Measurements from ENCODE around the gene ZNG1F. TPM values are rescaled to one million over a fixed set of nuclear protein-coding genes. Genes with fewer than 3 reads are reported as not detected.
"Not testable (repeated sequence)": the region's sequence is repeated elsewhere in the genome, so short reads cannot be mapped to it uniquely, and the experiment has no call there.

ZNG1F gene
- total and polyA plus RNA-seq, 3 experiments from 2014 or later = 1.9 to 11.5 (median 7.9) TPM

- H3K27ac Mint-ChIP-seq; H3K36me3 ChIP-seq (ENCODE audit: insufficient read depth, low read length); H3K4me3 ChIP-seq (ENCODE audit: low read length); H3K27me3 ChIP-seq (ENCODE audit: insufficient read depth, low read length, poor library complexity, severe bottlenecking); H3K27ac ChIP-seq (ENCODE audit: low read depth, low read length); H3K27me3 Mint-ChIP-seq; H3K4me1 Mint-ChIP-seq; H3K4me3 Mint-ChIP-seq; H3K4me1 ChIP-seq (ENCODE audit: insufficient read depth, low read length); H3K9me3 ChIP-seq (ENCODE audit: low read length); H3K9me3 Mint-ChIP-seq; POLR2A ChIA-PET; H3K36me3 Mint-ChIP-seq; CTCF ChIA-PET; DNase-seq: not testable (repeated sequence)
These were observed 94.1 kb downstream of the ZNG1F start for GRCh38 chr9:41095060-41095459.

DNA sequence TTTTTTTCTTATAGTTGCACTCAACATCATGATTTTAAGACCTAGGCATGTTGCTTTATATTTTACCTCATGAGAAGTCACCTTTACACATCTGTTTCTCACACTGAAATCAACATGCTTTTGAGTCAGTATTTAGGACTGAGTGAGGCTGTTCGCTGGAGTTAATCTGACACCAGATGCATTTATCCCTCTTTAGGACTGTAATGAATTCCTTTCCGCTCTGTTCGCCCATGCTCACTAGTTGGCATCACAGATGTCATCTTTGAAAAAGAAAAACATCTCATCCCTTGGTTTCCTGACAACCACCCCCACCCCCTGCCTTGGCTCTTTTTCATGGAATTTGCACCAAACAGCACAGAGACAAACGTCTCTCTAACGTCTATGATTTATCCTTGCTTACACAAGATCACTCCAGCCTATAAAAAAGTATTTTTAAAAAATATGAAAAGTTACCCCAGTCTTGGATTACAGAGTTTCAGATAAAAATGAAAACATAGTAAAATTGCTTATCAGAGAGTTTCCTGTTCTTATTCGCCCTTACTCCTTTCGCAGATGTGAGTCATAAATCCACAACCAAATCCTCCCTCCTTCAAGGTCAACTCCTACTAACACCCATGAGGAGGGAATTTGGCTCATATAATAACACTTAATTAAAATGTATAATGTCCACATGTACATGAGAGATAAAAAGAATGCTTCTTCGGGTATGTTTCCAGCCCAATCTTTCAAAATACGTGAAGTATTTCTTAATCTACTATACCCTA lies 94.9 kb downstream of the ZNG1F start:
- POLR2A ChIA-PET = not testable (repeated sequence)

GRCh38 chr9:41090922-41091321 lies 98.2 kb downstream of the ZNG1F start:
- H3K4me3 Mint-ChIP-seq; DNase-seq; H3K27ac ChIP-seq (ENCODE audit: low read depth, low read length); H3K9me3 ChIP-seq (ENCODE audit: low read length); H3K27ac Mint-ChIP-seq; POLR2A ChIA-PET; CTCF ChIA-PET; H3K36me3 ChIP-seq (ENCODE audit: insufficient read depth, low read length); H3K9me3 Mint-ChIP-seq; H3K4me3 ChIP-seq (ENCODE audit: low read length); H3K27me3 ChIP-seq (ENCODE audit: insufficient read depth, low read length, poor library complexity, severe bottlenecking); H3K4me1 Mint-ChIP-seq; H3K4me1 ChIP-seq (ENCODE audit: insufficient read depth, low read length); H3K36me3 Mint-ChIP-seq: not testable (repeated sequence)
- H3K27me3 Mint-ChIP-seq = peaks cover 10 to 17% of the 10 kb centered on the region in 2 donors

More for the DNA sequence above, 94.9 kb downstream of the ZNG1F start:
- H3K4me3 Mint-ChIP-seq; DNase-seq; H3K27me3 ChIP-seq (ENCODE audit: insufficient read depth, low read length, poor library complexity, severe bottlenecking); H3K27ac ChIP-seq (ENCODE audit: low read depth, low read length); H3K27me3 Mint-ChIP-seq; H3K4me1 Mint-ChIP-seq; H3K36me3 ChIP-seq (ENCODE audit: insufficient read depth, low read length); H3K27ac Mint-ChIP-seq; H3K36me3 Mint-ChIP-seq; H3K9me3 Mint-ChIP-seq; H3K4me1 ChIP-seq (ENCODE audit: insufficient read depth, low read length); H3K9me3 ChIP-seq (ENCODE audit: low read length); H3K4me3 ChIP-seq (ENCODE audit: low read length); CTCF ChIA-PET: not testable (repeated sequence)

GRCh38 chr9:41090386-41090785 lies 98.7 kb downstream of the ZNG1F start:
- H3K4me3 Mint-ChIP-seq; DNase-seq; H3K36me3 Mint-ChIP-seq; H3K4me1 Mint-ChIP-seq; H3K9me3 Mint-ChIP-seq; H3K27ac Mint-ChIP-seq; H3K4me1 ChIP-seq (ENCODE audit: insufficient read depth, low read length); CTCF ChIA-PET; H3K4me3 ChIP-seq (ENCODE audit: low read length); H3K36me3 ChIP-seq (ENCODE audit: insufficient read depth, low read length); H3K27ac ChIP-seq (ENCODE audit: low read depth, low read length); POLR2A ChIA-PET; H3K9me3 ChIP-seq (ENCODE audit: low read length); H3K27me3 ChIP-seq (ENCODE audit: insufficient read depth, low read length, poor library complexity, severe bottlenecking): not testable (repeated sequence)
- H3K27me3 Mint-ChIP-seq = peaks cover 10 to 17% of the 10 kb centered on the region in 2 donors

- H3K27ac ChIP-seq (ENCODE audit: low read depth, low read length); H3K4me3 ChIP-seq (ENCODE audit: low read length); H3K4me1 ChIP-seq (ENCODE audit: insufficient read depth, low read length); H3K4me3 Mint-ChIP-seq; POLR2A ChIA-PET; H3K36me3 Mint-ChIP-seq; H3K4me1 Mint-ChIP-seq; CTCF ChIA-PET; H3K9me3 Mint-ChIP-seq; H3K36me3 ChIP-seq (ENCODE audit: insufficient read depth, low read length); H3K27ac Mint-ChIP-seq; H3K9me3 ChIP-seq (ENCODE audit: low read length); H3K27me3 ChIP-seq (ENCODE audit: insufficient read depth, low read length, poor library complexity, severe bottlenecking): not testable (repeated sequence)
- peak in 2 of 5 donors; percentile 13 to 17 for DNase-seq
- peaks cover 9 to 20% of the 10 kb centered on the region in 2 donors for H3K27me3 Mint-ChIP-seq
These were observed 100.6 kb downstream of the ZNG1F start for GRCh38 chr9:41088450-41089059.

DNA sequence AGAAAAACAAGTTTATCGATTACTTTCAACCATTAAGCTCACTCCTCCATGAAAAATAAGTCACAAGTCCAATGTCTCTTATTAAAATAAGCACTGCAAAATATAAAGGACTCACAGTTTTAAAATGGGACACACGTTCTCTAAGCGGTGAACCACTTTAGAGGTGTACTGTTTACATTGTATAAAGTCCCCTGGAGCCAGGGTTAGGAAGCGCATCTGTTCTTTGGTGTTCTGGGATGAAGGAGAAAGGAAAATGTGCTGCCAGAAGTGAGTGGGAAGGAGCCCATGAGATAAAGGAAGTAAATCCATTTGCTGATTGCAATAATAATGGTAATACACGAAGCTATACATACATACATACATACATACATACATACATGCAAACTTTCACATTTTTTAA lies 101.2 kb downstream of the ZNG1F start:
- DNase-seq; H3K27ac ChIP-seq (ENCODE audit: low read depth, low read length); POLR2A ChIA-PET; H3K4me3 Mint-ChIP-seq; H3K4me1 ChIP-seq (ENCODE audit: insufficient read depth, low read length); H3K9me3 Mint-ChIP-seq; H3K4me3 ChIP-seq (ENCODE audit: low read length); H3K27me3 ChIP-seq (ENCODE audit: insufficient read depth, low read length, poor library complexity, severe bottlenecking); H3K4me1 Mint-ChIP-seq; H3K36me3 ChIP-seq (ENCODE audit: insufficient read depth, low read length); H3K36me3 Mint-ChIP-seq; CTCF ChIA-PET; H3K9me3 ChIP-seq (ENCODE audit: low read length); H3K27ac Mint-ChIP-seq: not testable (repeated sequence)
- H3K27me3 Mint-ChIP-seq = peaks cover 9 to 21% of the 10 kb centered on the region in 2 donors

- peaks cover 11 to 25% of the 10 kb centered on the region in 2 donors for H3K27me3 Mint-ChIP-seq
- H3K27ac ChIP-seq (ENCODE audit: low read depth, low read length); H3K36me3 ChIP-seq (ENCODE audit: insufficient read depth, low read length); H3K27me3 ChIP-seq (ENCODE audit: insufficient read depth, low read length, poor library complexity, severe bottlenecking); H3K9me3 Mint-ChIP-seq; H3K4me3 Mint-ChIP-seq; H3K4me3 ChIP-seq (ENCODE audit: low read length); H3K9me3 ChIP-seq (ENCODE audit: low read length); DNase-seq; CTCF ChIA-PET; H3K4me1 ChIP-seq (ENCODE audit: insufficient read depth, low read length); POLR2A ChIA-PET; H3K27ac Mint-ChIP-seq; H3K4me1 Mint-ChIP-seq; H3K36me3 Mint-ChIP-seq: not testable (repeated sequence)
These were observed 101.8 kb downstream of the ZNG1F start for GRCh38 chr9:41087157-41087780.

- H3K36me3 Mint-ChIP-seq; H3K9me3 Mint-ChIP-seq; H3K4me1 Mint-ChIP-seq; H3K27me3 ChIP-seq (ENCODE audit: insufficient read depth, low read length, poor library complexity, severe bottlenecking); DNase-seq; H3K4me1 ChIP-seq (ENCODE audit: insufficient read depth, low read length); H3K27ac Mint-ChIP-seq; H3K4me3 ChIP-seq (ENCODE audit: low read length); H3K4me3 Mint-ChIP-seq; H3K9me3 ChIP-seq (ENCODE audit: low read length); POLR2A ChIA-PET; H3K36me3 ChIP-seq (ENCODE audit: insufficient read depth, low read length); CTCF ChIA-PET; H3K27ac ChIP-seq (ENCODE audit: low read depth, low read length): not testable (repeated sequence)
- H3K27me3 Mint-ChIP-seq = peaks cover 11 to 27% of the 10 kb centered on the region in 2 donors
These were observed 102.4 kb downstream of the ZNG1F start for GRCh38 chr9:41086685-41087084.
